ENCODE measurements around the gene VSIG8. TPM values are rescaled to one million over a fixed set of nuclear protein-coding genes. Genes with fewer than 3 reads are reported as not detected.

The VSIG8 gene
- total RNA-seq, 2 donors from 2014 or later, result not detected

DNA sequence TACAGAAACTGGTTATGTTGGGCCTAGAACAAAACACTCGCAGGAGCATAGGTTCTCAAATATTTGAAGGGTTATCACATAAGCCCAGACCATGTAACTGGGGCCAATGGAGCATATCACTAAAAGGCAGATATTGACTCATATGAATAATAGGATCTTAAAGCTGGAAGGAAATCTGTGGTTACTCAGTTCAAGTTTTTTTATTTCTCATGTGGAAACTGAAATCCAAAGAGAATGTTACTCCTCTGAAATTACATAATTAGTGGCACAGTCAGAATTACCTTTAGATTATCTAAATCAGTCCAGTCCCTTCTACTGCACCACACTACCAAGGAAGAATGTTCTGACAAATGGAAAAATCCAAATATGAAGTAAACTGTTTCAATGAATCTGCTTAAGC is 23.7 kb downstream of the VSIG8 start:
- Mint-ChIP-seq H3K27me3 (ENCODE audit: insufficient read depth) (peaks cover 34% of the 10 kb centered on the region), H3K9me3 (no peaks in the 10 kb centered on the region), H3K4me3 (no peak overlapping the region), H3K27ac (no peak overlapping the region), H3K36me3 (ENCODE audit: low read depth) (no peaks in the 10 kb centered on the region), H3K4me1 (peaks cover 24% of the 10 kb centered on the region)
- no peak for TF ChIP-seq CTCF (conservative IDR thresholded peaks at IDR 0.05)
- H3K27me3 ChIP-seq (ENCODE audit: control insufficient read depth, insufficient read depth, low read length, poor library complexity, severe bottlenecking), result peaks cover 22% of the 10 kb centered on the region
- no peak for DNase-seq
- 91 to 100% methylated on average over 1 of the region's 1 CpG for WGBS, 2 experiments (ENCODE audit: insufficient coverage in 1 of 2, insufficient read length in 1 of 2)
- H3K36me3 ChIP-seq (ENCODE audit: control insufficient read depth, insufficient read depth, low read length), result no peaks in the 10 kb centered on the region
- no peak overlapping the region for H3K9ac ChIP-seq (ENCODE audit: extremely low read depth, low read length, poor library complexity, severe bottlenecking)
- H3K9me3 ChIP-seq (ENCODE audit: control insufficient read depth, low read length), result no peaks in the 10 kb centered on the region
- H3K4me3 ChIP-seq (ENCODE audit: low read length), result no peak overlapping the region
- H3K27ac ChIP-seq (ENCODE audit: low read depth, low read length), result no peak overlapping the region
- peaks cover 11% of the 10 kb centered on the region for H3K4me1 ChIP-seq (ENCODE audit: control insufficient read depth, insufficient read depth, low read length)

- 88 to 89% methylated on average over 7 to 8 of the region's 8 CpGs for WGBS, 2 experiments (ENCODE audit: insufficient coverage in 1 of 2, insufficient read length in 1 of 2)
- peak; percentile 62 for TF ChIP-seq CTCF (conservative IDR thresholded peaks at IDR 0.05)
- Mint-ChIP-seq H3K9me3 (no peaks in the 10 kb centered on the region), H3K36me3 (ENCODE audit: low read depth) (no peaks in the 10 kb centered on the region), H3K27me3 (ENCODE audit: insufficient read depth) (peaks cover 46% of the 10 kb centered on the region), H3K4me1 (peaks cover 33% of the 10 kb centered on the region), H3K27ac (no peak overlapping the region), H3K4me3 (no peak overlapping the region)
- peaks cover 17% of the 10 kb centered on the region for H3K4me1 ChIP-seq (ENCODE audit: control insufficient read depth, insufficient read depth, low read length)
- no peak overlapping the region for H3K9ac ChIP-seq (ENCODE audit: extremely low read depth, low read length, poor library complexity, severe bottlenecking)
- H3K9me3 ChIP-seq (ENCODE audit: control insufficient read depth, low read length), result no peaks in the 10 kb centered on the region
- no peak for DNase-seq
- H3K36me3 ChIP-seq (ENCODE audit: control insufficient read depth, insufficient read depth, low read length), result no peaks in the 10 kb centered on the region
- no peak overlapping the region for H3K27ac ChIP-seq (ENCODE audit: low read depth, low read length)
- no peak overlapping the region for H3K4me3 ChIP-seq (ENCODE audit: low read length)
- H3K27me3 ChIP-seq (ENCODE audit: control insufficient read depth, insufficient read depth, low read length, poor library complexity, severe bottlenecking), result peaks cover 42% of the 10 kb centered on the region
These were observed 26.5 kb downstream of the VSIG8 start for GRCh38 chr1:159835862-159836525.

- Mint-ChIP-seq H3K9me3 (no peaks in the 10 kb centered on the region), H3K4me1 (peaks cover 30% of the 10 kb centered on the region), H3K27ac (no peak overlapping the region), H3K27me3 (ENCODE audit: insufficient read depth) (peaks cover 50% of the 10 kb centered on the region), H3K4me3 (no peak overlapping the region), H3K36me3 (ENCODE audit: low read depth) (no peaks in the 10 kb centered on the region)
- no peak overlapping the region for H3K27ac ChIP-seq (ENCODE audit: low read depth, low read length)
- no peak overlapping the region for H3K9ac ChIP-seq (ENCODE audit: extremely low read depth, low read length, poor library complexity, severe bottlenecking)
- H3K4me1 ChIP-seq (ENCODE audit: control insufficient read depth, insufficient read depth, low read length), result peaks cover 15% of the 10 kb centered on the region
- peaks cover 48% of the 10 kb centered on the region for H3K27me3 ChIP-seq (ENCODE audit: control insufficient read depth, insufficient read depth, low read length, poor library complexity, severe bottlenecking)
- 60 to 88% methylated on average over 1 to 3 of the region's 3 CpGs for WGBS, 2 experiments (ENCODE audit: insufficient coverage in 1 of 2, insufficient read length in 1 of 2)
- H3K4me3 ChIP-seq (ENCODE audit: low read length), result no peak overlapping the region
- no peak for DNase-seq
- no peaks in the 10 kb centered on the region for H3K36me3 ChIP-seq (ENCODE audit: control insufficient read depth, insufficient read depth, low read length)
- no peaks in the 10 kb centered on the region for H3K9me3 ChIP-seq (ENCODE audit: control insufficient read depth, low read length)
- no peak for TF ChIP-seq CTCF (conservative IDR thresholded peaks at IDR 0.05)
These were observed 27.1 kb downstream of the VSIG8 start for GRCh38 chr1:159835356-159835755.
